RCC 7860 (cell line): ENCODE results near the gene DPEP3.
"Not testable (repeated sequence)": the region's sequence is repeated elsewhere in the genome, so short reads cannot be mapped to it uniquely, and the experiment has no call there.

Source experiments
- DNase-seq: peaks from one replicate; pipeline ENCODE4 v3.0.0-alpha.2; 2015; ENCODE audit warnings: low spot score
- FAIRE-seq: peaks from 2 replicates; lab custom pipeline; 2012; peaks lifted over from hg19 to GRCh38; lab: Jason Lieb, UNC

Gene DPEP3

DNA sequence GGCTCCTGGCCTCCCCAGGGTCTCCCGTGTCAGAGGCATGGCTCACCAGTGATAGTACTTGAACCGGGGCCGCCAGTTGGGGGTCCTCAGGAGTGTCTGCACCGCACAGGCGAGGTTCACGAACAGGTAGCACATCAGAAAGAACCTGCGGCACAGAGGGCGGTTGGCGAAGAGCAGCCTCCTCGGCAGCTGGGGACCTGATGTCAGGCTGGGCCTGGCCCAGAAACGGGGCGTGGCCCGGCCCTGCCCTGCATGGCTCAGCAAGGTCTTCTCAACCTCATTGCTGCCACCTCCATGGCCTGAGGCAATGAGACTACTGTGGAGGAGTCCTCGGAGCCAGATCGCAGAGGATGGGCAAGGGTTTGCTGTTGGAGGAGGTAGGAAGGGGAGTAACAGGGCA is 32.3 kb downstream of the DPEP3 start:
- DNase-seq = no peak
- FAIRE-seq = no peak

- no peak for DNase-seq
- FAIRE-seq = no peak
These were observed 33.2 kb downstream of the DPEP3 start for GRCh38 chr16:67946966-67947558.

- FAIRE-seq (no peak), DNase-seq (no peak)
These were observed 34.1 kb downstream of the DPEP3 start for GRCh38 chr16:67946128-67946569.

- FAIRE-seq = no peak
- DNase-seq = no peak
These were observed 34.8 kb downstream of the DPEP3 start for GRCh38 chr16:67945392-67945933.

DNA sequence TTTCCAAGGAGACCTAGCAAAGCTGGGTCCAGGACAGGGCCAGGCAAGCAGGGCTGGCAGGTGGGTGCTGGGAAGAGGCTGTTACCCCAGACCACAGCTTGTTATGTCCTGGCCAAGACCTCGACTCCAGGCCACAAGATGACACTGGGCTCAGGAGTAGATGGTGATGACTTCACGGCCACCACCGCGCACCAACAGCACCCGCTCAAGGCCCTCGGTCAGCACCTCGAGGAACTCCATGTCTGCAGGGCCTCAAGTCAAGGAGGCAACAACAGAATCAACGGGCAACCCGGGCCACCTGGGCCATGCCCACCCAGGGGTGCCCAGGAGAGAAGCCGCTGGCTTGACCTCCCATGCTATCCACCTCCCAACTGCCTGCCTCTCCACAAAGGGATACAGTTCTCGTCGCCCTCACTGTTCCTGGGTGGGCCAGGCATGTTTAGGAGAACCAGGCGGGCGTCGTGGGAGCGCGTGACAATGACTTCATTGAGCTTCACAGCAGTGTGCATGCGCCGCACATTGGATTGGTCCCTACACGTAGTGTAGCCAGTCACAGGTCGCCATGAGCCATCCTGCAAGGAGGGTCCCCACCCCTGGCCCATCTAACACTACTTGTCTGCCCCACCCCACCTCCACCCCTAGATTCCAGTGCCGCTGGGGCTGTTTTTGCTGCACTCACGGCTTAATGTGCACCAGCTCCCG is 35.5 kb downstream of the DPEP3 start:
- no peak for DNase-seq
- FAIRE-seq = no peak

- DNase-seq = no peak
- FAIRE-seq = no peak
These were observed 36.4 kb downstream of the DPEP3 start, which contains the start of gene LCAT for GRCh38 chr16:67943619-67944504. TSS of gene LCAT (minus strand) at chr16:67944120. CDS start at chr16:67944101, 19 bp downstream.

DNA sequence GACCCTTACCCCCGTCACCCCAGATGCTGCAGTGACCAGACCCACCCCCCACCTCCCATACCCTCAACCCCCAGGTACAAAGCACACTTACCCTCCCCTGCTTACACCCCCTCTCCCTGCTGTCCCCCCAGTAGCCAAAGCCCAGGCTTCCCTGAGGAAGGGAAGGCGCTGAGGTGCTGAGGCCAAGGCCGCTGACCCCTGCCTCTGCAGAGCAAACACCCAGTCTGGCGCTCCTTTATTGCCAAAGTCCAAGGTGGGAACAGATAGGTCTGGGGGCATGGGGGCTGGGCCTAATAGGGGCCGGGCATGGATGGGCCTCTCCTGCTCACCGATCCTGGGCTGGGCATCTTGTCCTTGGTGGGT is 37.1 kb downstream of the DPEP3 start:
- no peak for FAIRE-seq
- DNase-seq = no peak

GRCh38 chr16:67942510-67943255 is 37.6 kb downstream of the DPEP3 start:
- no peak for DNase-seq
- FAIRE-seq = no peak

- no peak for DNase-seq
- FAIRE-seq = no peak
These were observed 38.1 kb downstream of the DPEP3 start for GRCh38 chr16:67942200-67942509.

GRCh38 chr16:67941469-67942199 is 38.7 kb downstream of the DPEP3 start:
- no peak for DNase-seq
- no peak for FAIRE-seq

DNA sequence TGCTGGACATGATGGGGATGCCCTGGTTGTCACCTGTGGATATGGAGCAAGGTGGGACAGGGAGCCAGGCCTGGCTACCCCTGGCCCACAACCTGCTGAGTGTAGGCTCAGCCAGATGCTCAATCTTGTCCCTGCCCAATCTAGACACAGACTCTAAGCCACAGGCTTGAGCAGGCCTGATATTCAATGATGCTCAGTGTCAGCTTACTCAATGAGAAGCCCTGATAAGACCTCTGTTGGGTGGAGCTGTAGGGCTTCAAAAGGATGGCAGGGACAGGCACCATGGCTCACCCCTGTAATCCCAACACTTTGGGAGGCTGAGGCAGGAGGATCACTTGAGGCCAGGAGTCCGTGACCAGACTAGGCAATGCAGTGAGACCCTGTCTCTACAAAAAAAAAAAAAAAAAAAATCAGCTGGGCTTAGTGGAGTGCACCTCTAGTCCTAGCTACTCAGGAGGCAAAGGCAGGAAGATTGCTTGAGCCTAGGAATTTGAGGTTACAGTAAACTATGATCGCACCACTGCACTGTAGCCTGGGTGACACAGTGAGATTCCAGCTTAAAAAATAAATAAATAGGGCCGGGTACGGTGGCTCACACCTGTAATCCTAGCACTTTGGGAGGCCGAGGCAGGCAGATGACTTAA is 39.7 kb downstream of the DPEP3 start:
- FAIRE-seq (no peak), DNase-seq (no peak)

GRCh38 chr16:67939507-67940445 is 40.5 kb downstream of the DPEP3 start:
- FAIRE-seq = no peak
- no peak for DNase-seq

DNA sequence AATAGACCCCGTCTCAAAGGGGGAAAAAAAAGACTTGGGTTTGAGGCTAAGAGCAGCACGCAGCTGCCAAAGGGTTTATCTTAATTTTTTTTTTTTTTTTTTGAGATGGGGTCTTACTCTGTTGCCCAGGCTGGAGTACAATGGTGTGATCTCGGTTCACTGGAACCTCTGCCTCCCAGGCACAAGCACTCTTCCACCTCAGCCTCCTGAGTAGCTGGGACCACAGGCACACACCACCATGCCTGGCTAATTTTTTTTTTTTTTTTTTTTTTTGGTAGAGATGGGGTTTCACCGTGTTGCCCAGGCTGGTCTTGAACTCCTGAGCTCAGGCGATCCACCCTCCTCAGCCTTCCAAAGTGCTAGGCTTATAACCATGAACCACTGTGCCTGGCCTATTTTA is 42.6 kb downstream of the DPEP3 start:
- not testable (repeated sequence) for FAIRE-seq, DNase-seq

GRCh38 chr16:67936880-67937605 is 43.3 kb downstream of the DPEP3 start:
- DNase-seq (no peak), FAIRE-seq (no peak)

- FAIRE-seq (no peak), DNase-seq (peak; percentile 66)
These were observed 44.0 kb downstream of the DPEP3 start, which contains the start of gene PSMB10 for GRCh38 chr16:67936124-67936879. TSS of gene PSMB10 (minus strand) at chr16:67936850. CDS start at chr16:67936749, 101 bp downstream.

GRCh38 chr16:67935402-67936123 is 44.7 kb downstream of the DPEP3 start:
- FAIRE-seq = peak; percentile 84
- DNase-seq = peak; percentile 95

DNA sequence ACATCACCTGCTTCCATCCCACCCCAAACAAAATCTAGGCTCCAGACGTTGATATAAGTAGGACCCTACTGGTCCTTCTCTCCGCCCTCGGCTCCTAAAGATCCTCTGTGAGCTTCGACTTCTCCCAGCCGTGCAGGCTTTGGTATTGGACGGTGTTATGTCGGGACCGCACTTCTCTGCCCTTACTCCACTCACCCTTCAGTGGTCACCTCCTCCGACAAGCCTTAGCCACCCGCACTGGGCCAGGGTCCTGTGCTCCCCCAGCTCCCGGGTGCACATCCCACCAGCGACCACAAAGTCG is 45.2 kb downstream of the DPEP3 start:
- FAIRE-seq = no peak
- DNase-seq = no peak
